Fibroblast of the aortic adventitia (primary cell): Measurements from ENCODE around the gene FOXL1. TPM values are rescaled to one million over a fixed set of nuclear protein-coding genes. Genes with fewer than 3 reads are reported as not detected.

ENCODE experiments used
- DNase-seq: peaks from one replicate; pipeline ENCODE4 v3.0.0-alpha.2; 2010; ENCODE audit warnings: low read depth
- H3K4me3 ChIP-seq: 2 replicates; pipeline ENCODE4 v1.5.1; 2011; ENCODE audit warnings: low read depth, mild to moderate bottlenecking, control low read depth, low read length, moderate library complexity
- CTCF ChIP-seq: IDR thresholded peaks from 2 replicates; pipeline ENCODE4 v1.5.1; 2011; ENCODE audit warnings: mild to moderate bottlenecking, low read length, control low read depth, inconsistent platforms; ENCODE audit not compliant: insufficient read depth
- total RNA-seq: library from RNA; depleted of rRNA; stranded (reverse); fragments of >200 nt; gene quantifications from 2 replicates; pipeline ENCODE4 v1.2.3, GENCODE V29; 2012; ENCODE audit warnings: low replicate concordance

The FOXL1 gene
- total RNA-seq, 1 donor: 5.8 TPM

- no peak for TF ChIP-seq CTCF
- DNase-seq: no peak
- H3K4me3 ChIP-seq: no peak overlapping the region
These were observed 37.5 kb upstream of the FOXL1 start for GRCh38 chr16:86540894-86541293.

GRCh38 chr16:86541560-86541959 is 36.8 kb upstream of the FOXL1 start:
- no peak overlapping the region for H3K4me3 ChIP-seq
- no peak for DNase-seq
- no peak for TF ChIP-seq CTCF

GRCh38 chr16:86542756-86543750 is 35.3 kb upstream of the FOXL1 start:
- DNase-seq: no peak
- TF ChIP-seq CTCF: no peak
- H3K4me3 ChIP-seq: no peak overlapping the region

GRCh38 chr16:86545481-86545880 is 32.9 kb upstream of the FOXL1 start:
- DNase-seq: no peak
- no peak overlapping the region for H3K4me3 ChIP-seq
- TF ChIP-seq CTCF: no peak

DNA sequence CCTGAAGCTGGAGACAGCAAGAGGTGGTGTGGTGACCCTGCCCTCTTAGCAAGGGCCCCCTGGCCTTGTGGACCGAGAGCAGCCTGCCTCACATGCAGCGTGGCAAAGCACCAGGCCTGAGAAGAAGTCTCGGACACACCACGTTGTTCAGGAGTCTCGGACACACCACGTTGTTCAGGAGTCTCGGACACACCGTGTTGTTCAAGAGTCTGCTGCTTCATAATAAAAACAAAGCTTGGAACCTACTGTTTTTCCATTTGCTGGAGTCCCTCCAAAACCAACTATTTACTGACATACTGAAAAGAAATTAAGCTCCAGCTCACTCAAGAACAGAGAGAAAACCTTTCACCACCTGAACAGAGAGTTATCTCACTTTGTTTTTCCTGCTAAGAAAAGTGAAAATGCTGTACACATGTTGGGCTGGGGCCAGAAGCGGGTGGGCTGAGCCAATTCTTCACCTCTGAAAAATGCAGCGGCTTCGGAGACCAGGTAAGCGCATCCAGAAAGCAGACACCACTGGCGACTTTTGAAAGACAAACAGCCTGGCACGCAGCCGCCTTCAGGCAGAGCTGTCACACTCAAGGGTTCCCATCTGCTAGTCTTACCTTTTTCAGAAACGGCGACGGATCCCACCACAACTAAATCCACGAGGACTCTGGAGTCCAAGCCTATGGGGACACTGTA is 32.3 kb upstream of the FOXL1 start:
- no peak overlapping the region for H3K4me3 ChIP-seq
- no peak for TF ChIP-seq CTCF
- DNase-seq: no peak

- H3K4me3 ChIP-seq: no peak overlapping the region
- no peak for TF ChIP-seq CTCF
These were observed 31.7 kb upstream of the FOXL1 start for GRCh38 chr16:86546638-86547013.

More at GRCh38 chr16:86546638-86547013, 31.7 kb upstream of the FOXL1 start:
- no peak for DNase-seq
